ENCODE measurements around the gene KYNU. TPM values are rescaled to one million over a fixed set of nuclear protein-coding genes. Genes with fewer than 3 reads are reported as not detected.

The KYNU gene
- total RNA-seq, 1 experiment from 2014 or later: 0.37 TPM

DNA sequence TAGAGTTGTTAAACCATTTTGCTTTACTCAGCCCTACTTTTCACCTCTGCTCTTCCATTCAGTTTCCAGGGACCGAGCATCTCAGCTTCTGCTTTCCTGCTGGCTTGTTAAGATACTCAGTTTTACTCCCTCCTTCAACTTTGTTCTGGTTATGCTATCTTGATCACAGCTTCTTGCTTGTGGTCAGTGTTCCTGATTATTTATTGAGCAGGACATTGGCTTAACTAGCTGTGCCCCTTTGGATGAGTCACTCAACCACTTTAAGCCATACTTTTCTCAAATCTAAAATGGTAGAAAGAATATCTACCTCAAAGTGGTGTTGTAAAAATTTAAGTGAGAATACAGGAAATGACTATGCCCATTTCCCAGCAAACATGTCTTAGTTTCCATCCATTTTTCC, 124.0 kb downstream of the KYNU start:
- no peak overlapping the region for H2BK20ac ChIP-seq (ENCODE audit: low read depth, low read length, poor library complexity, severe bottlenecking)
- no peak overlapping the region for H2AFZ ChIP-seq (ENCODE audit: low read length)
- no peak overlapping the region for H2BK12ac ChIP-seq (ENCODE audit: insufficient read length, low read depth, low read length)
- no peak overlapping the region for H4K91ac ChIP-seq (ENCODE audit: insufficient read length, low read depth, low read length)
- no peak overlapping the region for H3T11ph ChIP-seq (ENCODE audit: low read length)
- no peaks in the 10 kb centered on the region for H4K20me1 ChIP-seq (ENCODE audit: control insufficient read depth, insufficient read depth, insufficient read length)
- peaks cover 0 to 2% (median 0%) of the 10 kb centered on the region in 3 experiments; a peak in 5 of 7 replicates for H3K36me3 Mint-ChIP-seq (ENCODE audit: insufficient read depth in 1 of 3, low read depth in 3 of 3)
- H2BK120ac ChIP-seq (ENCODE audit: low read depth, low read length, poor library complexity, severe bottlenecking): no peak overlapping the region
- no peak overlapping the region for H3K4me2 ChIP-seq (ENCODE audit: insufficient read depth, insufficient read length, low read length)
- no peak overlapping the region for H2BK5ac ChIP-seq (ENCODE audit: insufficient read length, low read length)
- no CpG with 5 or more reads among the region's 1 CpG for WGBS (ENCODE audit: extremely low coverage, insufficient read length, low lambda C conversion rate)
- H3K27ac Mint-ChIP-seq: no peak overlapping the region
- no peak overlapping the region for H3K9ac ChIP-seq (ENCODE audit: extremely low read depth, insufficient read length, low read length)
- no peak overlapping the region for H3K27ac ChIP-seq (ENCODE audit: insufficient read length, low read depth, low read length)
- H3K4me1 Mint-ChIP-seq: peaks cover 4 to 8% of the 10 kb centered on the region in 2 experiments
- no peaks in the 10 kb centered on the region for H3K79me1 ChIP-seq (ENCODE audit: insufficient read depth, low read depth, low read length, poor library complexity, severe bottlenecking)
- H3K4ac ChIP-seq (ENCODE audit: low read depth, low read length): no peak overlapping the region
- no peak overlapping the region for H2AK5ac ChIP-seq (ENCODE audit: insufficient read length, low read length)
- no peaks in the 10 kb centered on the region for H3K4me1 ChIP-seq (ENCODE audit: insufficient read depth, low read length)
- H3K27me3 Mint-ChIP-seq (ENCODE audit: low read depth): no peaks in the 10 kb centered on the region
- no peak overlapping the region for H3K23ac ChIP-seq (ENCODE audit: insufficient read length, low read depth, low read length)
- no peak overlapping the region for H2BK15ac ChIP-seq (ENCODE audit: low read depth, low read length)
- H3K18ac ChIP-seq (ENCODE audit: insufficient read length, low read depth, low read length): no peak overlapping the region
- no peak overlapping the region for H3K56ac ChIP-seq (ENCODE audit: insufficient read length, low read depth, low read length)
- peaks cover 4 to 8% of the 10 kb centered on the region in 2 experiments; a peak in 3 of 5 replicates for H3K9me3 Mint-ChIP-seq
- no peaks in the 10 kb centered on the region for H3K23me2 ChIP-seq (ENCODE audit: insufficient read length, low read depth, low read length, poor library complexity, severe bottlenecking)
- H3K79me2 ChIP-seq (ENCODE audit: insufficient read depth, low read length): no peaks in the 10 kb centered on the region
- no peak overlapping the region for H4K5ac ChIP-seq (ENCODE audit: insufficient read length, low read depth, low read length)
- no peak for TF ChIP-seq CTCF (conservative IDR thresholded peaks at IDR 0.05)
- H3K9me3 ChIP-seq (ENCODE audit: control insufficient read depth, low read depth, low read length): no peaks in the 10 kb centered on the region
- H3K14ac ChIP-seq (ENCODE audit: insufficient read depth, low read length): no peak overlapping the region
- H4K8ac ChIP-seq (replicated peaks; ENCODE audit: insufficient read length, low read depth, low read length): no peak overlapping the region
- no peak overlapping the region for H3K4me3 Mint-ChIP-seq
- H3K27me3 ChIP-seq (ENCODE audit: insufficient read depth, low read length): no peaks in the 10 kb centered on the region
- DNase-seq: no peak

All from H9 (cell line).